GM12873 (cell line): ENCODE measurements around the gene CCDC192.

Experiments used
- TF ChIP-seq, protein P1 (sequence below): IDR thresholded peaks from 2 replicates; pipeline ENCODE4 v1.5.1; 2012; ENCODE audit warnings: low read depth, mild to moderate bottlenecking, moderate library complexity, low read length, control low read depth; ENCODE audit not compliant: insufficient read depth; ENCODE audit errors: missing control alignments

Gene CCDC192

DNA sequence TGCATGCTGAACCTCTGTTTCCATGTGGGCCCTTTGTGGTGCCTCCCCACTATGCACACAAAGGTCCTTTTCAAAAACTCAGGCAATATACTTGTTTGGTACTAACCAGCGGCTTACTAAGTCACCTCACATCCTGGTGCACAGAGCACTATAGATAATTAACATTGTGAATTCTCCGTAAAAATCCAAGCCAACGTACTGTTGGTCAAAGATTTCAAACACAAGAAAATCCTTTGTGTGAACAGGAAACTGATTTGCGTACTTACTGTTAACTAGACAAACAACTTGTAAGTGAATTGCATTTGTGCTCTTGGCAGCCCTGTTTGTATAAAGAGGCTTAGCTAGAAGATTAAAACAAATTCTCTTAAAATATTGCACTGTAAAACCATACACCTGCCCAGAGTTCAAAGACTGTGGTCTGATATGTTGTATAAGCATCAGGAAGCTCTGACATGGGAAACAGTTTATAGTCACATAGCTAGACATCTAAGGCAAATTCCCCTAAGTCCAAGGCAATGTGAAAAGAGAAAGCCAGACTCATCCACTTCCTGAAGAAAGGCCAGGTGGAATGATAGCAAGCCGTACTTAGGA is 255.3 kb downstream of the CCDC192 start:
- TF ChIP-seq, protein P1, sequence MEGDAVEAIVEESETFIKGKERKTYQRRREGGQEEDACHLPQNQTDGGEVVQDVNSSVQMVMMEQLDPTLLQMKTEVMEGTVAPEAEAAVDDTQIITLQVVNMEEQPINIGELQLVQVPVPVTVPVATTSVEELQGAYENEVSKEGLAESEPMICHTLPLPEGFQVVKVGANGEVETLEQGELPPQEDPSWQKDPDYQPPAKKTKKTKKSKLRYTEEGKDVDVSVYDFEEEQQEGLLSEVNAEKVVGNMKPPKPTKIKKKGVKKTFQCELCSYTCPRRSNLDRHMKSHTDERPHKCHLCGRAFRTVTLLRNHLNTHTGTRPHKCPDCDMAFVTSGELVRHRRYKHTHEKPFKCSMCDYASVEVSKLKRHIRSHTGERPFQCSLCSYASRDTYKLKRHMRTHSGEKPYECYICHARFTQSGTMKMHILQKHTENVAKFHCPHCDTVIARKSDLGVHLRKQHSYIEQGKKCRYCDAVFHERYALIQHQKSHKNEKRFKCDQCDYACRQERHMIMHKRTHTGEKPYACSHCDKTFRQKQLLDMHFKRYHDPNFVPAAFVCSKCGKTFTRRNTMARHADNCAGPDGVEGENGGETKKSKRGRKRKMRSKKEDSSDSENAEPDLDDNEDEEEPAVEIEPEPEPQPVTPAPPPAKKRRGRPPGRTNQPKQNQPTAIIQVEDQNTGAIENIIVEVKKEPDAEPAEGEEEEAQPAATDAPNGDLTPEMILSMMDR: no peak

DNA sequence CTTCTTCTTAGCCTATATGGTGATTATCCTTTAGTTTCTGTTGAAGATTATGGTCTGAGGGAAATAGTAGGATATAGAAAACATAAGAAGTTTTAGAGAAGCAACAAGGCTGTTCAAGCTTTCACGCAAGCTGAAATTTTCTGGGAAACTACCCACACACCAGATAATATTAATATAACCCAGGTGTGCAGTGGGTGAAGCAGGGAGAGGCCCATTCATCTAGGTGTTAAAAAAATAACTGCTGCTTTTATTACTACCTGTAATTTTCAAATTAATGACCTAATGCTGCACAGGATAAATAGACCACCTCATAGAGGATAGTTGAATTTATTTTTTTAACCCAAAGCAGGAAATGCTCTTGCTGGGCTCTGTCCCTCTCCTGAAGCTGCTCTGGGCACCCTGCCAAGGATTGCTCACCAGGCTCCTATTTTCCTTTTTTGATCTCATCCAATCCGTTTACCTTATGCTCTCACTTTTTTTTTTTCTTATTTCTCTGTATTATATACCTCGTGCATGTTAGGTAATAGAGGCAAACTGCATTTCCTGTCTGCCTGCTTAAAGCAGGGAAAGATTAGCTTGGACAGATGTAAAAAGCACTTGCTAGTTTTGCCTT is 256.1 kb downstream of the CCDC192 start:
- TF ChIP-seq, protein P1: no peak

DNA sequence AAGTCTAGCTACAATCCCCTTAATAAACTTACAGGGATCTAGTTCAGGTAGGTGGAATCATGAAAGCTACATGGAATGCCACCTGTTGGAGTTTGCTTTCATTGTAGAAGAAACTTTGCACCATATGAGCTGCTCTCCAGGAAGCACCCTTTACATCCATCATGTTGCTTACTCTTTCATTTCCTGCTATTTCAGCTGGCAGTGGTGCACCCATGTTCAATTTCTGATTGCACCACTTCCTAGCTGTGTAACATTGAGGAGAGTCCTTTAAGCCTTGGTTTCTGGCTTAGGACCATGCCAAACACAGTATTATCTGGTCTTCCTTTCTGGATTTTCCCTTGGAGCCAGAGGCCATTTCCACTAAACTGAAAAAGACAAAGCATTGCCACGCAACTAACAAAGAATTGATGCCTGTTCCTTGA is 257.1 kb downstream of the CCDC192 start:
- TF ChIP-seq, protein P1: no peak

DNA sequence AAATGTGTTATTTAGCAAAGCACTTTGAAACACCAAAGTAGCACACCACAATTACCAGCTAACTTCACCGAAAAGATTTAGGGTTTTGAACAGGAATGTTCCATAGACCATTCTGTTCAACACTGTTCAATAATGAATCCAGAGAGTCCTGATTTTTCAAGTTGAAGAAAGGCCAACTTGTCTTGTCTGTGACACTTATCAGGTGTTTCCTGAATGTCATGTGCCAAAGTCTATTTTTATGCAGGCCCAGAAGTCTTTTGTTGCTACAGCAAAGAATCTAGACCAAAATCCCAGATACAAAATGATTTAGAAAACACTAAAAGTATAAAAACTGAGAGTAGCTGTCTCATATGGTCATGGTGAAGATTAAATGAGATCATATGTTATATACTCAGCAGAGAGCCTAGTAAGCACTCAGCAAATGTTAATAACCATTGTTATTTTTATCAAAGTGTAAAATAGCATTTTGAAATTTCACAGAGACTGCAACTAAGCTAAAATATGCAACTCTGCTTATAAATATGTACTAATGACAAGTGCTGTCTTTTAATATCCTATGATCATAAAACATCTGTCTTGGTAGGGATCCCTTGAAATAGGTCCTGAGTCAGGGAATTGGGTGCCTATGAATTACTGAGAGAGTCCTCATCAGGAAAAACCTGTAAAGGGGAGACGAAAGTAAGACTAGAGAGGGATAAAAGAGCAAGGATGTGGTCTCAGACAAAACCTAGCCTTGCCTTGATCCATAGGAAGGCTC is 258.0 kb downstream of the CCDC192 start:
- TF ChIP-seq, protein P1: no peak

DNA sequence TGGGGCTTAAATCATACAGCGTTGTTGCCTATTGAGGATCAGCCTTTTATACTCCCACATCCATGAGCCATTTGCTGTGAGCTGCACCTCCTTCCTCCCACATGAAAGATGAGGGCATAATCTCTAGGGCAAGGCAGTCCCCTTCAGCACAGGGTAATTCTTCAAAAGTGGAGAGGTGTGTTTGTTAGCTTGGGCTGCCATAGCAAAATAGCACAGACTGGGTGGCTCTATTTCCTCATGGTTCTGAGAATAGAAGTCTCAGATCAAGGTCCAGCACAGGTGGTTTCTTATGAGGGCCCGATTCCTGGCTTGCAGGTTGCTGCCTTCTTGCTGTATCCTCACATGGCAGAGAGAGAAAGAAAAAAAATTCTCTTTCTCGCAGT is 258.6 kb downstream of the CCDC192 start:
- TF ChIP-seq, protein P1: no peak

DNA sequence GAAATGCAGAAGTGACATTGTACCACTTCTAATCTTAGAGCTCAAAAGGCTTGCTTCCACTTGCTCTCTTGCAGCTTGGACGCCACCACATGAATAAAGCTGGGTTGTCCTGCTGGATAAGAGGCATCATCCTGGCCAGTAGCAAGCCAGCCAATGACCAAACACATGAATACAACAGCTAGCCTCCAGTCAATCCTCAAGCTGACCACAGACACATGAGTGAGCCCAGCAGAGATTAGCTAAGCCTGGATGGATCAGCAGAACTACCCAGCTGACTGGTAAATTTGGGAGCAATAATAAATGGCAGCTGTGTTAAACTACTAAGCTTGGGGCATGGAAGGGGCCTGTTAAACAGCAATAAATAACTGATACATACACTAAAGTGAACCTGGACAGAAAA is 259.3 kb downstream of the CCDC192 start:
- TF ChIP-seq, protein P1: no peak

DNA sequence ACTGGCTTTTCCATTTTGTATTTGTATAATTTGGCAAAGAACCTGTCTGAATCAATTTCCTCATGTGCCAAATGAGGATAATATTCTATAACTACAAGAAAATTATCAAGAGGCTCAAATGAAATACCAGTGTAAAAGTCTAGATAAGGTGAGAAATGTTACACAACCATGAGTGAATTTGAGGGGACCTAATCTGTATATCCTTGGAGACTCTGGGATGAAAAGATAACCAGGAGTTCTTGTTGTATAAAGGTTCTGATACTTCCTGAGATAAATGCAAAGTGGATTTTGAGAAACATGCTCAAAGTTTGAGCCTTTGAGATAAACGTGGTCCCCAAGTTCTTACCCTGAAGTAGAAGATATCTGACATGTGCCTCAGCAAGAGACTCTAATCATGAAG is 260.0 kb downstream of the CCDC192 start:
- TF ChIP-seq, protein P1: no peak
